ENCODE data around the gene CARD6. TPM values are rescaled to one million over a fixed set of nuclear protein-coding genes. Genes with fewer than 3 reads are reported as not detected.

CARD6 gene
- total and polyA plus RNA-seq, 11 donors, result 2.2 to 13.0 (median 5.6) TPM

DNA sequence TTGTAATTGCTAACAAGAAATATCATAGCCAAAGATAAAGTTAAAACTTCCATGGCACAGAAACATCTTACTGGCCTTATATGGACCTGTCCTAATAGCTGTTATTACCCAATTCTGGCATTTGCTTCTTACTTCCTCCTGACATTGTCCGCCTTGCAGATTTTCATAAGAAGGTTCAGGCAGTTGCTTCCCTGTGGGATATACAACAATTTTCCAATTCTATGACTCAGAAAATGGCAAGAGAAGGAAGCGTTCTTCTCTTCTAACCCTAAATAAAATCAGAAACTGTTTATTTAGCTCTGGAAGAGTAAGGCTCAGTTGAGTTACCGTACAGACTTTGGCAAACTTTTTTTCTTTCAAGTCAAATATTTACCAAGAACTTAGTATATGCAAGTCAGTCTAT lies 44.7 kb upstream of the CARD6 start:
- Histone ChIP-seq H3K36me3 (no peaks in the 10 kb centered on the region), H3K4me3 (peak overlapping the region in 9 of 12 donors; percentile 74 to 99 (median 94)), H3K27me3 (no peaks in the 10 kb centered on the region), H3K27ac (peak overlapping the region in 9 of 12 donors; percentile 27 to 98 (median 93)), H3K4me1 (peaks cover 2 to 49% (median 29%) of the 10 kb centered on the region in 12 donors), H3K9me3 (no peaks in the 10 kb centered on the region)
- WGBS, 4 donors, result 41 to 54% (median 53%) methylated on average over 3 of the region's 3 CpGs
- peak in 1 of 4 donors; percentile 25 for ATAC-seq
- TF ChIP-seq POLR2A (IDR thresholded peaks at IDR 0.05), result no peak
- TF ChIP-seq, protein P1, sequence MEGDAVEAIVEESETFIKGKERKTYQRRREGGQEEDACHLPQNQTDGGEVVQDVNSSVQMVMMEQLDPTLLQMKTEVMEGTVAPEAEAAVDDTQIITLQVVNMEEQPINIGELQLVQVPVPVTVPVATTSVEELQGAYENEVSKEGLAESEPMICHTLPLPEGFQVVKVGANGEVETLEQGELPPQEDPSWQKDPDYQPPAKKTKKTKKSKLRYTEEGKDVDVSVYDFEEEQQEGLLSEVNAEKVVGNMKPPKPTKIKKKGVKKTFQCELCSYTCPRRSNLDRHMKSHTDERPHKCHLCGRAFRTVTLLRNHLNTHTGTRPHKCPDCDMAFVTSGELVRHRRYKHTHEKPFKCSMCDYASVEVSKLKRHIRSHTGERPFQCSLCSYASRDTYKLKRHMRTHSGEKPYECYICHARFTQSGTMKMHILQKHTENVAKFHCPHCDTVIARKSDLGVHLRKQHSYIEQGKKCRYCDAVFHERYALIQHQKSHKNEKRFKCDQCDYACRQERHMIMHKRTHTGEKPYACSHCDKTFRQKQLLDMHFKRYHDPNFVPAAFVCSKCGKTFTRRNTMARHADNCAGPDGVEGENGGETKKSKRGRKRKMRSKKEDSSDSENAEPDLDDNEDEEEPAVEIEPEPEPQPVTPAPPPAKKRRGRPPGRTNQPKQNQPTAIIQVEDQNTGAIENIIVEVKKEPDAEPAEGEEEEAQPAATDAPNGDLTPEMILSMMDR (IDR thresholded peaks at IDR 0.05), result no peak
- no peak for DNase-seq
- intact Hi-C loops (cut with DNase I), result no loop called here

DNA sequence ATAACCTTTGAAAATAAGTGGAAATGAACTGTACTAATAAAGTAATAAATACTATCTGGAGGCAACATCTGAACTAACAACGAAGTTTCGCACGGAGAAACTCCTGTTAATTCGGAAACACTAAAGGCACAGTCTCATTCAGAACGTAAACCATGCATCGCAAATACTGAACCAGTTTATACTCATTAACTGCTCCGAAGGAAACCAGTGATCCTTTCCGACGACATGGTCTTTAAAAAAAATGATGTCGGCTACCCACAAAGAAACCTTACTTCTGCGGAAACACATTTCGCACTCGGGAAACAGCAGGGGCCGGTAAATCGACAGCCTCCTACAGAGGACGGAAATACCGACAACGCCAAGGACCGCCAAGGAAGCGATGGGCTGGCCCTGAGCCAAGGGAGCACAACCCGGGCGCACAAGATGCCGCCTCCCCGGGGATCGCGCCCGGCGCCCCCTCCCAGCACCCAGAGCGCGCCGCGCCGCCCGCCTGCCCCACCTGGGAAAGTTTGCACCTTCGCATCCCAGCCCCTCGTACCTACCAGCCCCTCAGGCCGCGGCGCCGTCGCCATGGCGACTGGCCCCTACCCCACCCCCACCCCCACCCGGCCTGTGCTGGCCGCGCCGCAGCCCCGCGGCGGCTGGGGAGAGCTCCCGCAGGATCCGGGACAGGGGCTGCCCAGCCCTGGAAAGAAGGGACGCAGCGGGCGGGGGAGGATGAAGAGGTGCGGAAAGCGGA lies 43.7 kb upstream of the CARD6 start:
- Histone ChIP-seq H3K4me1 (peaks cover 0 to 41% (median 24%) of the 10 kb centered on the region in 12 donors), H3K36me3 (no peaks in the 10 kb centered on the region), H3K27ac (peak overlapping the region; percentile 84 to 98 (median 92)), H3K27me3 (no peaks in the 10 kb centered on the region), H3K4me3 (peak overlapping the region; percentile 74 to 99 (median 92)), H3K9me3 (no peaks in the 10 kb centered on the region)
- 0 to 1% (median 0%) methylated on average over 18 to 56 of the region's 56 CpGs for WGBS, 4 donors
- DNase-seq (peak; percentile 77 to 90 (median 82)), ATAC-seq (peak; percentile 45 to 79 (median 76))
- intact Hi-C loops (cut with DNase I), result loop anchor here in 3 of 10 donors (1.0 kb wide), 3 partner anchors 36 to 42 kb away; partner anchors contain the start of genes RPL37 (in 1 of the 3) and TTC33 (in 1 of the 3)
- TF ChIP-seq, protein P1 (IDR thresholded peaks at IDR 0.05), result no peak
- no peak for TF ChIP-seq POLR2A (IDR thresholded peaks at IDR 0.05)

DNA sequence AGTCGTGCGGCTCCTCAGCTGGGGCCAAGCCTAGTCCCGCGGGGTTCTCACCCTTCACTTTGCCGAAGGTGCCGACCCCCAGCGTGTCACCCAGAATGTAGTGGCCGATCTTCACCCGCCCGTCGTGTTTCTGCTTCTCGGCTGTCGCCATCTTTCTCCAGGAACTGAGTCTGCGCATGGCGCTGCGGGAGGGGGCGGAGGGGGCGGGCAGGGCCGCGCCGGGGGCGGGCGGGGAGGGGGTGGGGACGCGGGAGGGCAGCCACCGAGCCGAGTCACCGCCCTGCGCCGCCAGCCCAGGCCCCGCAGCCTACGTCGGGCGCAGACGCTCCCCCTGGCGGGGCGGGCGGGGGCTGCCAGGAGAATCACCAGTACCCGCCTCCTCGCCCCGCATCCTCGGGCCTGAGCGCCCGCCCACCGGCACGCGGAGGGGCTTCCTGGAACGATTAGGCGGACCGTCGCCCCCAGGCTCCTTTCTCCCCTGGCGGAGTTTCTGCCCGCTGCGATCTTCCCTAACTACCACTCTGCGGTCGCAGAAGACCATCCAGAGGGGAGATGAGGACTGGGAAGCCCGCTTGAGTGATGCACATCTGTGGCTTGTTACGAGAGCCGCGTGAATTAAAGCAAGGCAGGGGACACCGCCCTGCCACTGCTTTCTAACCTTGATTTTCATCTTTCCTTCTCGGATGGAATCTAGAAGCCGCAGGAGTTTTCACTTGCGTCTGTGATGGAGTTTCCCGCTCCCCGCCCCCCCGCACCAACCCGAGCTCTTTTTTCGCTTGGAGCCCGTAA lies 43.0 kb upstream of the CARD6 start, which contains the start of gene PRKAA1:
TSS of gene PRKAA1 (minus strand) at position 363 of the 789 bp plus-strand sequence. CDS start at position 178, 185 bp downstream.
- Histone ChIP-seq H3K27ac (peak within 1 kb of the TSS; percentile 84 to 98 (median 92)), H3K9me3 (no peaks in the 10 kb centered on the region), H3K27me3 (no peaks in the 10 kb centered on the region), H3K4me3 (peak within 1 kb of the TSS; percentile 74 to 99 (median 92)), H3K4me1 (peaks cover 0 to 38% (median 23%) of the 10 kb centered on the region in 12 donors), H3K36me3 (no peaks in the 10 kb centered on the region)
- peak; percentile 76 to 97 (median 94) for ATAC-seq
- DNase-seq, result peak; percentile 90 to 95 (median 92)
- intact Hi-C loops (cut with DNase I), result loop anchor here in 3 of 10 donors (1.0 kb wide), 3 partner anchors 35 to 43 kb away; partner anchors contain the start of genes RPL37 (in 1 of the 3) and TTC33 (in 1 of the 3)
- TF ChIP-seq, protein P1 (IDR thresholded peaks at IDR 0.05), result peak; percentile 57 to 90 (median 78)
- peak in 1 of 2 donors; percentile 27 for TF ChIP-seq POLR2A (IDR thresholded peaks at IDR 0.05)
- 0 to 1% (median 1%) methylated on average over 21 to 70 of the region's 70 CpGs for WGBS, 4 donors
